Epithelial cell of esophagus (primary cell): Measurements from ENCODE around the gene CIDEA.
A peak's percentile ranks its signal among the peaks of the same experiment; 100 is the strongest.

ENCODE experiments used
- DNase-seq: peaks from one replicate; pipeline ENCODE4 v3.0.0; 2010; ENCODE audit warnings: low read depth
- H3K4me3 ChIP-seq: 2 replicates; pipeline ENCODE4 v1.5.1; 2011; ENCODE audit warnings: mild to moderate bottlenecking, low read length, control low read depth
- TF ChIP-seq, protein P1 (sequence below): IDR thresholded peaks from 2 replicates; pipeline ENCODE4 v1.5.1; 2011; ENCODE audit warnings: low read depth, mild to moderate bottlenecking, low read length, control low read depth, inconsistent platforms; ENCODE audit not compliant: insufficient read depth; ENCODE audit errors: missing control alignments

Gene CIDEA

GRCh38 chr18:12255626-12256026 is 1.5 kb downstream of the CIDEA start:
- TF ChIP-seq, protein P1, sequence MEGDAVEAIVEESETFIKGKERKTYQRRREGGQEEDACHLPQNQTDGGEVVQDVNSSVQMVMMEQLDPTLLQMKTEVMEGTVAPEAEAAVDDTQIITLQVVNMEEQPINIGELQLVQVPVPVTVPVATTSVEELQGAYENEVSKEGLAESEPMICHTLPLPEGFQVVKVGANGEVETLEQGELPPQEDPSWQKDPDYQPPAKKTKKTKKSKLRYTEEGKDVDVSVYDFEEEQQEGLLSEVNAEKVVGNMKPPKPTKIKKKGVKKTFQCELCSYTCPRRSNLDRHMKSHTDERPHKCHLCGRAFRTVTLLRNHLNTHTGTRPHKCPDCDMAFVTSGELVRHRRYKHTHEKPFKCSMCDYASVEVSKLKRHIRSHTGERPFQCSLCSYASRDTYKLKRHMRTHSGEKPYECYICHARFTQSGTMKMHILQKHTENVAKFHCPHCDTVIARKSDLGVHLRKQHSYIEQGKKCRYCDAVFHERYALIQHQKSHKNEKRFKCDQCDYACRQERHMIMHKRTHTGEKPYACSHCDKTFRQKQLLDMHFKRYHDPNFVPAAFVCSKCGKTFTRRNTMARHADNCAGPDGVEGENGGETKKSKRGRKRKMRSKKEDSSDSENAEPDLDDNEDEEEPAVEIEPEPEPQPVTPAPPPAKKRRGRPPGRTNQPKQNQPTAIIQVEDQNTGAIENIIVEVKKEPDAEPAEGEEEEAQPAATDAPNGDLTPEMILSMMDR = no peak

DNA sequence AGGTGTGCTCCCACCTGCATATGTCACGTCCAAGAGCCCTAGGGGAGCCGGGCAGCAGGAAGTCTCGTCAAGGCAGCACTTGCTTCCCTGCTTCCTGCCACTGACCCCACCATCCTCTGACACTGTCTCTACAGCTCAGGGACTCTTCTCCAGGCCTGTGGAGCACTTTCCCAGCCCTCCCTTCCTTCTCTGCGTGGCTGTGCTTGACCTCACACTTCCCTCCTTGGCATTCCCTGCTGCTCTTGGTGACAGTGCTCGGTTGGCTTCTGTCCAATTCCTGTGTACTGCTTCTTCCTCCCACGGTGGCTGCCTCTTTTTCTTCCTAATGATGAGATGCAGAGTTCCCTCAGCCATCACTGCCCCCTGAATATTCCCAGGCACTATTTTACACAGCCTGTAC is 2.8 kb downstream of the CIDEA start:
- DNase-seq = peak; percentile 16
- TF ChIP-seq, protein P1 = no peak
- no peak overlapping the region for H3K4me3 ChIP-seq

More at GRCh38 chr18:12255626-12256026, 1.5 kb downstream of the CIDEA start:
- DNase-seq = peak; percentile 93
- H3K4me3 ChIP-seq = no peak overlapping the region

- peak; percentile 76 for DNase-seq
- H3K4me3 ChIP-seq = no peak overlapping the region
- TF ChIP-seq, protein P1 = no peak
These were observed 4.0 kb downstream of the CIDEA start for GRCh38 chr18:12257996-12258718.

DNA sequence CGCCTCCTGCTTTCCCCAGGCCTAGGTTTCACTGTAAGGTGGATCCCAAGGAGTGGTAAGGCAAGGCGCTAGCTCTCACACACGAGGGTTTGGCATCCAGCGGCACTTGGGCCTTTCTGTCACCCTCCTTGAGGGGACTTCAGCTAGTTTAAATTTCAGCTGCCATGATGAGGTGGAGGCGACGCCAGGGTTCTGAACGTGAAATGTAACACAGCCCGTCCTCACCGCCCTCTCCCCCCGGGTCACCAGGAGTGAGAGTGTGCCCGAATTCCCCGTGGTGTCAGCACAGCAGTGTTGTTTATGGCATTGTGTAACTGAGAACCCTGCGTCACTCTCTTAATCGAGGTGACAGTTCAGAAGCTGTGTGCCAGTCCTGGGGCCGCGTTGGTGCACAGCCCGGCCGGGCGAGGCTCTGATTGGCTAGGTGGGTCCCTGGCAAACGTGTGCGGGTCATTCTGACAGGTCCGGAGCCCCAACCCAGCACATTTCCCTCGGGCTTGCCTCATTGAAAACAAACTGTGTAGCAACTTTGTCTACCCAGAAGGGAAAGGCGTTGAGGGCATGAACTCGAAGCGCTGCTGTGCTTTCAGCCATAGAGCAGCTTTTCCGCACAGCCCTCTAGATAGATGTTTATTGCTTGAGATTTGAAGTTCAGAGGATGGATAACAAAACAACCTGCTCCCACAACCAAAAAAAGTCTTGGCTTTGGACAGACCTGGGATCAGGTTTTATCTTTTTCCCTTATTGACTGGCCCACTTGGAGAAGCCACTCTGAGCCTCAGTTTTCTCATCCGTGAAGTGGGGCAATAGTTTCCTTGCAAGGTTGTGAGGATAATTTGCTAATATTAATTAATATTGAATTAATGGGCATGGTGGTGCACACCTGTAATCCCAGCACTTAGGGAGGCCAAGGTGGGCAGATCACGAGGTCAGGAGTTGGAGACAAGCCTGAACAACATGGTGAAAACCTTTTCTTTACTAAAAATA is 4.9 kb downstream of the CIDEA start:
- TF ChIP-seq, protein P1 = no peak
- no peak for DNase-seq
- H3K4me3 ChIP-seq = no peak overlapping the region

DNA sequence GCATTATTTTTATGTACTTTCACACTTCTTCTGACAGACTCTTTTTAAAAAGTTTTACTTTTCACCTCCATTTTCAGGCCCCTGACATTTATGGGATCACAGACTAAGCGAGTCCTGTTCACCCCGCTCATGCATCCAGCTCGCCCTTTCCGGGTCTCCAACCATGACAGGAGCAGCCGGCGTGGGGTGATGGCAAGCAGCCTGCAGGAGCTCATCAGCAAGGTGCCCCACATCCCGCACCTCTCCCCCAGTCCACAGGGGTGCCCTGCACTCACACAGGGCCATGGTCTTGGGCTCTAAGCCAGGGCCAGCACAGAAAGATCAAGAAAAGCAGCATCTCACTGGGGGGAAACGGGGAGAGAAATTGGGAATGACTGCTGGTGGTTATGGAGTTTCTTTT is 8.6 kb downstream of the CIDEA start:
- DNase-seq = no peak
- no peak overlapping the region for H3K4me3 ChIP-seq
- TF ChIP-seq, protein P1 = no peak

GRCh38 chr18:12264864-12265263 is 10.7 kb downstream of the CIDEA start:
- no peak for DNase-seq
- TF ChIP-seq, protein P1 = no peak
- H3K4me3 ChIP-seq = no peak overlapping the region
